ENCODE results near the gene MMS22L.

The MMS22L gene

GRCh38 chr6:97145691-97146090, 137.3 kb downstream of the MMS22L start:
- DNase-seq (ENCODE audit: insufficient read length, low spot score) = no peak
- FAIRE-seq = no peak

GRCh38 chr6:97141756-97142155, 141.3 kb downstream of the MMS22L start:
- DNase-seq (ENCODE audit: insufficient read length, low spot score) (no peak), FAIRE-seq (no peak)

GRCh38 chr6:97138581-97138980, 144.4 kb downstream of the MMS22L start:
- no peak for DNase-seq (ENCODE audit: insufficient read length, low spot score)

GRCh38 chr6:97136626-97137358, 146.2 kb downstream of the MMS22L start:
- FAIRE-seq = no peak
- DNase-seq (ENCODE audit: insufficient read length, low spot score) = no peak

More at GRCh38 chr6:97138581-97138980, 144.4 kb downstream of the MMS22L start:
- FAIRE-seq = no peak

- FAIRE-seq (no peak), DNase-seq (ENCODE audit: insufficient read length, low spot score) (no peak)
Observed at GRCh38 chr6:97133067-97133466, 149.9 kb downstream of the MMS22L start.

GRCh38 chr6:97129106-97129505, 153.9 kb downstream of the MMS22L start:
- DNase-seq (ENCODE audit: insufficient read length, low spot score) = no peak
- no peak for FAIRE-seq

- no peak for FAIRE-seq
- DNase-seq (ENCODE audit: insufficient read length, low spot score) = no peak
Observed at GRCh38 chr6:97128507-97128906, 154.5 kb downstream of the MMS22L start.

GRCh38 chr6:97123652-97124051, 159.4 kb downstream of the MMS22L start:
- FAIRE-seq (no peak), DNase-seq (ENCODE audit: insufficient read length, low spot score) (no peak)

GRCh38 chr6:97123112-97123511, 159.9 kb downstream of the MMS22L start:
- DNase-seq (ENCODE audit: insufficient read length, low spot score) = no peak
- FAIRE-seq = no peak

- no peak for FAIRE-seq
- no peak for DNase-seq (ENCODE audit: insufficient read length, low spot score)
Observed at GRCh38 chr6:97120511-97120910, 162.5 kb downstream of the MMS22L start.

GRCh38 chr6:97114645-97115044, 168.4 kb downstream of the MMS22L start:
- DNase-seq (ENCODE audit: insufficient read length, low spot score) = no peak
- no peak for FAIRE-seq

- no peak for DNase-seq (ENCODE audit: insufficient read length, low spot score)
- no peak for FAIRE-seq
Observed at GRCh38 chr6:97113170-97113569, 169.8 kb downstream of the MMS22L start.

- no peak for FAIRE-seq
Observed at GRCh38 chr6:97111243-97111642, 171.8 kb downstream of the MMS22L start.

GRCh38 chr6:97110626-97111025, 172.4 kb downstream of the MMS22L start:
- FAIRE-seq (no peak), DNase-seq (ENCODE audit: insufficient read length, low spot score) (no peak)

More at GRCh38 chr6:97111243-97111642, 171.8 kb downstream of the MMS22L start:
- no peak for DNase-seq (ENCODE audit: insufficient read length, low spot score)

GRCh38 chr6:97110149-97110548, 172.9 kb downstream of the MMS22L start:
- no peak for DNase-seq (ENCODE audit: insufficient read length, low spot score)
- FAIRE-seq = no peak

GRCh38 chr6:97109444-97109843, 173.6 kb downstream of the MMS22L start:
- FAIRE-seq = no peak

GRCh38 chr6:97102145-97102790, 180.7 kb downstream of the MMS22L start:
- DNase-seq (ENCODE audit: insufficient read length, low spot score) (no peak), FAIRE-seq (no peak)

More at GRCh38 chr6:97109444-97109843, 173.6 kb downstream of the MMS22L start:
- DNase-seq (ENCODE audit: insufficient read length, low spot score) = no peak

GRCh38 chr6:97100696-97101095, 182.3 kb downstream of the MMS22L start:
- DNase-seq (ENCODE audit: insufficient read length, low spot score) (no peak), FAIRE-seq (no peak)

GRCh38 chr6:97097068-97098047, 185.7 kb downstream of the MMS22L start:
- no peak for FAIRE-seq
- no peak for DNase-seq (ENCODE audit: insufficient read length, low spot score)

GRCh38 chr6:97095311-97095850, 187.6 kb downstream of the MMS22L start:
- DNase-seq (ENCODE audit: insufficient read length, low spot score) (no peak), FAIRE-seq (no peak)

- no peak for DNase-seq (ENCODE audit: insufficient read length, low spot score)
Observed at GRCh38 chr6:97094376-97094775, 188.6 kb downstream of the MMS22L start.

More at GRCh38 chr6:97094376-97094775, 188.6 kb downstream of the MMS22L start:
- no peak for FAIRE-seq
